OCI-LY7 (cell line): ENCODE data around the gene CCDC185. TPM values are rescaled to one million over a fixed set of nuclear protein-coding genes. Genes with fewer than 3 reads are reported as not detected.

Experiments
- BruUV-seq: library from RNA; stranded (reverse); fragments of 400-500 nt; replicated peaks from 2 replicates; lab custom pipeline; 2021; lab: Mats Ljungman, UMichigan
- CTCF ChIA-PET: fragments of 300-600 bp; sonication (Branson Sonifier 250); formaldehyde crosslinking; loops from one replicate; lab custom pipeline; 2022; ENCODE audit warnings: antibody characterized with exemption; ENCODE audit not compliant: unreplicated experiment; lab: Charles Lee
- POLR2A ChIA-PET: fragments of 300-600 bp; sonication (Branson Sonifier 250); formaldehyde crosslinking; loops from one replicate; lab custom pipeline; 2022; ENCODE audit warnings: antibody characterized with exemption; lab: Charles Lee
- DNase-seq: peaks from one replicate; pipeline ENCODE4 v3.0.0-alpha.2; 2015; ENCODE audit warnings: low spot score
- H2AFZ ChIP-seq: fragments of 200-600 bp; sonication (generic), shearing (Covaris generic); 2 replicates; pipeline ENCODE4 v1.6.1; 2014; ENCODE audit warnings: mild to moderate bottlenecking, antibody characterized with exemption, low read length, moderate library complexity
- H3K27ac ChIP-seq: fragments of 200-600 bp; sonication (generic); 2 replicates; pipeline ENCODE4 v1.5.1; 2014; ENCODE audit warnings: mixed run types, low read depth, mild to moderate bottlenecking, moderate library complexity, low read length, inconsistent platforms; ENCODE audit not compliant: poor library complexity, severe bottlenecking
- H3K36me3 ChIP-seq: fragments of 200-600 bp; sonication (generic); 2 replicates; pipeline ENCODE4 v1.6.1; 2014; ENCODE audit warnings: mild to moderate bottlenecking, antibody characterized with exemption, low read length, moderate library complexity, mixed read lengths; ENCODE audit not compliant: insufficient read depth
- H3K4me1 ChIP-seq: fragments of 200-600 bp; sonication (generic); 2 replicates; pipeline ENCODE4 v1.5.1; 2014; ENCODE audit warnings: mild to moderate bottlenecking, low read length; ENCODE audit not compliant: insufficient read depth, poor library complexity, severe bottlenecking
- H3K4me2 ChIP-seq: fragments of 200-600 bp; sonication (generic); 2 replicates; pipeline ENCODE4 v1.6.1; 2014; ENCODE audit warnings: mild to moderate bottlenecking, low read length
- H3K4me3 ChIP-seq: fragments of 200-600 bp; sonication (generic); 2 replicates; pipeline ENCODE4 v1.5.1; 2014; ENCODE audit warnings: mild to moderate bottlenecking, low read depth, low read length; ENCODE audit not compliant: poor library complexity, severe bottlenecking
- H3K79me2 ChIP-seq: fragments of 200-600 bp; sonication (generic); 2 replicates; pipeline ENCODE4 v1.6.1; 2016; ENCODE audit warnings: low read depth, mild to moderate bottlenecking, low read length, moderate library complexity, mixed read lengths; ENCODE audit not compliant: insufficient read depth
- H3K9me2 ChIP-seq: fragments of 200-600 bp; sonication (generic); 2 replicates; pipeline ENCODE4 v1.6.1; 2016; ENCODE audit warnings: mild to moderate bottlenecking, low read length, mixed read lengths; ENCODE audit not compliant: insufficient read depth
- H3K9me3 ChIP-seq: fragments of 200-600 bp; sonication (generic); 2 replicates; pipeline ENCODE4 v1.6.1; 2014; ENCODE audit warnings: mild to moderate bottlenecking, mixed run types, low read length, mixed read lengths
- H4K20me1 ChIP-seq: fragments of 200-600 bp; sonication (generic); 2 replicates; pipeline ENCODE4 v1.6.1; 2014; ENCODE audit warnings: mild to moderate bottlenecking, antibody characterized with exemption, low read length, moderate library complexity, mixed read lengths; ENCODE audit not compliant: insufficient read depth
- CTCF ChIP-seq: fragments of 200-600 bp; sonication (generic); conservative IDR thresholded peaks from 2 replicates; pipeline ENCODE4 v1.5.1; 2014; ENCODE audit warnings: mild to moderate bottlenecking, antibody characterized with exemption, low read length, moderate library complexity, mixed read lengths
- EZH2phosphoT487 ChIP-seq: fragments of 200-600 bp; sonication (generic); IDR thresholded peaks from 2 replicates; pipeline ENCODE4 v1.6.1; 2018; ENCODE audit warnings: low read depth, borderline replicate concordance, mild to moderate bottlenecking, mixed run types, antibody characterized with exemption, low read length, moderate library complexity, mixed read lengths
- intact Hi-C: fragments of 100-400 bp; cut with micrococcal nuclease; formaldehyde crosslinking; loops from one replicate; pipeline ENCODE4 v1.10.0; 2022; ENCODE audit not compliant: unreplicated experiment
- total RNA-seq, 2 experiments: library from RNA; depleted of rRNA in 1 of 2; stranded (reverse); fragments of >200 nt in 1 of 2; shearing (Covaris generic) in 1 of 2; gene quantifications; 2 replicates each; pipeline ENCODE4 v1.2.3, GENCODE V29; 2014 to 2022

The CCDC185 gene
- total RNA-seq, 2 experiments from 2014 or later = not detected

- intact Hi-C loops = no loop called here
- Histone ChIP-seq H4K20me1 (no peaks in the 10 kb centered on the region), H3K27ac (no peak overlapping the region), H3K4me1 (no peaks in the 10 kb centered on the region), H3K36me3 (no peaks in the 10 kb centered on the region), H3K9me3 (no peaks in the 10 kb centered on the region), H3K4me3 (no peak overlapping the region), H2AFZ (no peak overlapping the region), H3K9me2 (no peaks in the 10 kb centered on the region), H3K4me2 (no peak overlapping the region), H3K79me2 (no peaks in the 10 kb centered on the region)
- ChIA-PET POLR2A (no interaction called here), CTCF (no interaction called here)
- TF ChIP-seq CTCF = no peak
- no peak for TF ChIP-seq EZH2phosphoT487
- no TSS peak for BruUV-seq
- DNase-seq = no peak
Observed at GRCh38 chr1:223347583-223347982, 45.6 kb upstream of the CCDC185 start.

DNA sequence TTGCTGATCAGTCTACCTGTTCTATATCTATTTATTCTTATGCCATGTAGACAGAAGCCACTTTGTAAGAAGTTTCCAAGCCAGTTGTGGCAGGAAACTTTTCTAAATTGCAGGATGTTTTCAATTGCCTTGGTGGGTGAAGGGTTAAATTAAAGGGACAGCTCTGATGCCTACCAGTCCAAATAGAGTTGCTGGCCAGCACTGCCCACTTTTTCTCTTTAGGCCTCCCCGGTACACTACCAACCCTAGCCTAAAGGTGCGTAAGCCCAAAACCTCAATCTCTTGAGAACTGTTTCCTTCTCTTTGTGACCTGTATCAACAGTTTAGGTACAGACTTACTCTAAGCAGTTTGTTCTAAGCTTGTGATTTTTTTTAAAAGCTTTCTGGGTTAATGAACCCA is 44.8 kb upstream of the CCDC185 start:
- no peaks in the 10 kb centered on the region for H3K79me2 ChIP-seq
- H3K4me1 ChIP-seq = no peaks in the 10 kb centered on the region
- H3K36me3 ChIP-seq = no peaks in the 10 kb centered on the region
- ChIA-PET CTCF (no interaction called here), POLR2A (no interaction called here)
- intact Hi-C loops = no loop called here
- no peak overlapping the region for H2AFZ ChIP-seq
- H3K4me2 ChIP-seq = no peak overlapping the region
- no peak overlapping the region for H3K27ac ChIP-seq
- BruUV-seq = no TSS peak
- no peak for DNase-seq
- H3K9me3 ChIP-seq = no peaks in the 10 kb centered on the region
- no peak for TF ChIP-seq EZH2phosphoT487
- no peak for TF ChIP-seq CTCF
- H3K4me3 ChIP-seq = no peak overlapping the region
- H3K9me2 ChIP-seq = no peaks in the 10 kb centered on the region
- H4K20me1 ChIP-seq = no peaks in the 10 kb centered on the region

- no peaks in the 10 kb centered on the region for H3K9me3 ChIP-seq
- no peak overlapping the region for H3K27ac ChIP-seq
- H4K20me1 ChIP-seq = no peaks in the 10 kb centered on the region
- CTCF ChIA-PET = no interaction called here
- H3K36me3 ChIP-seq = no peaks in the 10 kb centered on the region
- no peak for TF ChIP-seq CTCF
- TF ChIP-seq EZH2phosphoT487 = no peak
- H3K4me1 ChIP-seq = no peaks in the 10 kb centered on the region
- POLR2A ChIA-PET = no interaction called here
- no peaks in the 10 kb centered on the region for H3K79me2 ChIP-seq
- no TSS peak for BruUV-seq
- intact Hi-C loops = no loop called here
- H3K4me3 ChIP-seq = no peak overlapping the region
- H3K4me2 ChIP-seq = no peak overlapping the region
- H3K9me2 ChIP-seq = no peaks in the 10 kb centered on the region
- DNase-seq = no peak
- H2AFZ ChIP-seq = no peak overlapping the region
Observed at GRCh38 chr1:223349241-223349640, 44.0 kb upstream of the CCDC185 start.
